HEK293 (cell line): Measurements from ENCODE around the gene ARHGAP23.

ENCODE experiments used
- CTCF ChIA-PET: fragments of 350-600 bp; formaldehyde crosslinking; extraction: SDS; loops from one replicate; lab custom pipeline; 2021; ENCODE audit warnings: antibody characterized with exemption; lab: Yijun Ruan, JAX
- POLR2A ChIA-PET: fragments of 300-600 bp; formaldehyde crosslinking; extraction: SDS; loops from one replicate; lab custom pipeline; 2020; ENCODE audit warnings: antibody characterized with exemption, inconsistent platforms; lab: Yijun Ruan, JAX
- H3K27ac ChIP-seq: fragments of 200-500 bp; sonication (Bioruptor generic); 2 replicates; pipeline ENCODE4 v1.5.1; 2014; ENCODE audit warnings: low read depth, low read length, control low read depth, inconsistent platforms; ENCODE audit errors: extremely low read depth
- H3K36me3 ChIP-seq, 2 experiments: fragments of 200-500 bp in 1 of 2; sonication (Bioruptor generic) in 1 of 2; 1 replicate in 1 of 2; 2 replicates in 1 of 2; pipeline ENCODE4 v1.5.1; 2014 to 2017; ENCODE audit warnings: inconsistent platforms in 2 of 2, low read length in 2 of 2; ENCODE audit not compliant: control insufficient read depth in 2 of 2, insufficient read depth in 1 of 2
- H3K4me1 ChIP-seq: fragments of 200-500 bp; sonication (Bioruptor generic); 2 replicates; pipeline ENCODE4 v1.5.1; 2014; ENCODE audit warnings: mild to moderate bottlenecking, low read length, inconsistent platforms; ENCODE audit not compliant: control insufficient read depth, insufficient read depth
- H3K4me3 ChIP-seq: 2 replicates; pipeline ENCODE4 v1.5.1; 2011; ENCODE audit warnings: low read depth, mild to moderate bottlenecking, control low read depth, low read length, moderate library complexity
- H3K9me3 ChIP-seq: fragments of 200-500 bp; sonication (Bioruptor generic); 2 replicates; pipeline ENCODE4 v1.5.1; 2014; ENCODE audit warnings: low read depth, low read length, inconsistent platforms; ENCODE audit not compliant: control insufficient read depth, insufficient read depth
- BCL11A ChIP-seq: fragments of 450-650 bp; formaldehyde crosslinking; IDR thresholded peaks from 2 replicates; pipeline ENCODE4 v1.5.1; 2016; ENCODE audit warnings: low read depth, missing biosample characterization, missing genetic modification characterization
- BCL11B ChIP-seq: fragments of 450-650 bp; formaldehyde crosslinking; IDR thresholded peaks from 2 replicates; pipeline ENCODE4 v1.5.1; 2016; ENCODE audit warnings: low read depth, missing biosample characterization, missing genetic modification characterization
- FEZF1 ChIP-seq: fragments of 450-650 bp; formaldehyde crosslinking; IDR thresholded peaks from 2 replicates; pipeline ENCODE4 v1.5.1; 2016; ENCODE audit warnings: missing biosample characterization, missing genetic modification characterization
- GFI1B ChIP-seq: fragments of 450-650 bp; formaldehyde crosslinking; IDR thresholded peaks from 2 replicates; pipeline ENCODE4 v1.5.1; 2016; ENCODE audit warnings: missing biosample characterization, missing genetic modification characterization
- GLIS1 ChIP-seq: fragments of 450-650 bp; formaldehyde crosslinking; IDR thresholded peaks from 2 replicates; pipeline ENCODE4 v1.5.1; 2016; ENCODE audit warnings: missing biosample characterization, missing genetic modification characterization
- PATZ1 ChIP-seq: fragments of 450-650 bp; formaldehyde crosslinking; IDR thresholded peaks from 2 replicates; pipeline ENCODE4 v1.5.1; 2016; ENCODE audit warnings: missing biosample characterization, missing genetic modification characterization
- TRIM28 ChIP-seq: IDR thresholded peaks from 2 replicates; pipeline ENCODE4 v1.6.1; 2011; ENCODE audit warnings: low read length, control low read depth, borderline replicate concordance
- YY1 ChIP-seq: fragments of 450-650 bp; formaldehyde crosslinking; IDR thresholded peaks from 2 replicates; pipeline ENCODE4 v1.5.1; 2018; ENCODE audit warnings: missing biosample characterization, missing genetic modification characterization
- ZFHX2 ChIP-seq: fragments of 450-650 bp; formaldehyde crosslinking; conservative IDR thresholded peaks from 2 replicates; pipeline ENCODE4 v1.5.1; 2016; ENCODE audit warnings: missing biosample characterization, missing genetic modification characterization
- ZNF266 ChIP-seq: fragments of 450-650 bp; formaldehyde crosslinking; IDR thresholded peaks from 2 replicates; pipeline ENCODE4 v1.5.1; 2016; ENCODE audit warnings: missing biosample characterization, missing genetic modification characterization, low read depth
- ZNF350 ChIP-seq: fragments of 450-650 bp; formaldehyde crosslinking; IDR thresholded peaks from 2 replicates; pipeline ENCODE4 v1.5.0; 2017; ENCODE audit warnings: missing biosample characterization, mild to moderate bottlenecking, missing genetic modification characterization
- ZNF670 ChIP-seq: fragments of 450-650 bp; formaldehyde crosslinking; IDR thresholded peaks from 2 replicates; pipeline ENCODE4 v1.5.1; 2016; ENCODE audit warnings: missing biosample characterization, missing genetic modification characterization, low read depth
- ZNF704 ChIP-seq: fragments of 450-650 bp; formaldehyde crosslinking; IDR thresholded peaks from 2 replicates; pipeline ENCODE4 v1.5.1; 2016; ENCODE audit warnings: missing biosample characterization, missing genetic modification characterization
- ZNF837 ChIP-seq: fragments of 450-650 bp; formaldehyde crosslinking; IDR thresholded peaks from 2 replicates; pipeline ENCODE4 v1.5.1; 2016; ENCODE audit warnings: missing biosample characterization, missing genetic modification characterization
- ZSCAN4 ChIP-seq: fragments of 450-650 bp; formaldehyde crosslinking; IDR thresholded peaks from 2 replicates; pipeline ENCODE4 v1.5.1; 2017; ENCODE audit warnings: missing biosample characterization, missing genetic modification characterization
- TF ChIP-seq, protein P1 (sequence below): fragments of 450-650 bp; formaldehyde crosslinking; IDR thresholded peaks from 2 replicates; pipeline ENCODE4 v1.5.1; 2016; ENCODE audit warnings: missing biosample characterization, missing genetic modification characterization
- TF ChIP-seq, protein P2 (sequence below): fragments of 450-650 bp; formaldehyde crosslinking; IDR thresholded peaks from 2 replicates; pipeline ENCODE4 v1.5.1; 2017; ENCODE audit warnings: missing biosample characterization, missing genetic modification characterization
- TF ChIP-seq, protein P3 (sequence below): fragments of 450-650 bp; formaldehyde crosslinking; IDR thresholded peaks from 2 replicates; pipeline ENCODE4 v1.5.1; 2016; ENCODE audit warnings: missing biosample characterization, missing genetic modification characterization, borderline replicate concordance
- TF ChIP-seq, protein P4 (sequence below): fragments of 450-650 bp; formaldehyde crosslinking; IDR thresholded peaks from 2 replicates; pipeline ENCODE4 v1.5.1; 2016; ENCODE audit warnings: missing biosample characterization, missing genetic modification characterization

The ARHGAP23 gene

GRCh38 chr17:38419508-38419981, 8.7 kb upstream of the ARHGAP23 start (continued):
- peak; percentile 78 for TF ChIP-seq ZSCAN4
- TF ChIP-seq, protein P1, sequence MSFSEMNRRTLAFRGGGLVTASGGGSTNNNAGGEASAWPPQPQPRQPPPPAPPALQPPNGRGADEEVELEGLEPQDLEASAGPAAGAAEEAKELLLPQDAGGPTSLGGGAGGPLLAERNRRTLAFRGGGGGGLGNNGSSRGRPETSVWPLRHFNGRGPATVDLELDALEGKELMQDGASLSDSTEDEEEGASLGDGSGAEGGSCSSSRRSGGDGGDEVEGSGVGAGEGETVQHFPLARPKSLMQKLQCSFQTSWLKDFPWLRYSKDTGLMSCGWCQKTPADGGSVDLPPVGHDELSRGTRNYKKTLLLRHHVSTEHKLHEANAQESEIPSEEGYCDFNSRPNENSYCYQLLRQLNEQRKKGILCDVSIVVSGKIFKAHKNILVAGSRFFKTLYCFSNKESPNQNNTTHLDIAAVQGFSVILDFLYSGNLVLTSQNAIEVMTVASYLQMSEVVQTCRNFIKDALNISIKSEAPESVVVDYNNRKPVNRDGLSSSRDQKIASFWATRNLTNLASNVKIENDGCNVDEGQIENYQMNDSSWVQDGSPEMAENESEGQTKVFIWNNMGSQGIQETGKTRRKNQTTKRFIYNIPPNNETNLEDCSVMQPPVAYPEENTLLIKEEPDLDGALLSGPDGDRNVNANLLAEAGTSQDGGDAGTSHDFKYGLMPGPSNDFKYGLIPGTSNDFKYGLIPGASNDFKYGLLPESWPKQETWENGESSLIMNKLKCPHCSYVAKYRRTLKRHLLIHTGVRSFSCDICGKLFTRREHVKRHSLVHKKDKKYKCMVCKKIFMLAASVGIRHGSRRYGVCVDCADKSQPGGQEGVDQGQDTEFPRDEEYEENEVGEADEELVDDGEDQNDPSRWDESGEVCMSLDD (tag by site-specific recombination): 0 out of 2 replicates have a peak, but pooled peaks have one; percentile 41
- TF ChIP-seq PATZ1 (tag by site-specific recombination): peak; percentile 27; the same call in 1 of the 2 replicates

GRCh38 chr17:38420518-38420917, 7.7 kb upstream of the ARHGAP23 start:
- H3K36me3 ChIP-seq: no peaks in the 10 kb centered on the region
- CTCF ChIA-PET: interaction anchor here (1.0 to 14.8 kb wide), 4 partner anchors 44 to 165 kb away, joined by 3 to 324 read pairs (median 4); partner anchors contain the start of gene SOCS7
- TF ChIP-seq, protein P2, sequence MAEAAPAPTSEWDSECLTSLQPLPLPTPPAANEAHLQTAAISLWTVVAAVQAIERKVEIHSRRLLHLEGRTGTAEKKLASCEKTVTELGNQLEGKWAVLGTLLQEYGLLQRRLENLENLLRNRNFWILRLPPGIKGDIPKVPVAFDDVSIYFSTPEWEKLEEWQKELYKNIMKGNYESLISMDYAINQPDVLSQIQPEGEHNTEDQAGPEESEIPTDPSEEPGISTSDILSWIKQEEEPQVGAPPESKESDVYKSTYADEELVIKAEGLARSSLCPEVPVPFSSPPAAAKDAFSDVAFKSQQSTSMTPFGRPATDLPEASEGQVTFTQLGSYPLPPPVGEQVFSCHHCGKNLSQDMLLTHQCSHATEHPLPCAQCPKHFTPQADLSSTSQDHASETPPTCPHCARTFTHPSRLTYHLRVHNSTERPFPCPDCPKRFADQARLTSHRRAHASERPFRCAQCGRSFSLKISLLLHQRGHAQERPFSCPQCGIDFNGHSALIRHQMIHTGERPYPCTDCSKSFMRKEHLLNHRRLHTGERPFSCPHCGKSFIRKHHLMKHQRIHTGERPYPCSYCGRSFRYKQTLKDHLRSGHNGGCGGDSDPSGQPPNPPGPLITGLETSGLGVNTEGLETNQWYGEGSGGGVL (tag by site-specific recombination): peak; percentile 42; the same call in 1 of the 2 replicates
- TF ChIP-seq BCL11A (no peak), ZFHX2 (tag by site-specific recombination) (no peak), ZNF266 (tag by site-specific recombination) (no peak)
- no peak overlapping the region for H3K27ac ChIP-seq
- no peak overlapping the region for H3K4me3 ChIP-seq
- POLR2A ChIA-PET: interaction anchor here (0.6 to 1.0 kb wide), 2 partner anchors 23 to 945 kb away, joined by 5 to 6 read pairs; no protein-coding TSS in a partner anchor
- peaks cover 4% of the 10 kb centered on the region for H3K4me1 ChIP-seq
- H3K9me3 ChIP-seq: no peaks in the 10 kb centered on the region

- Histone ChIP-seq H3K27ac (no peak overlapping the region), H3K4me1 (no peaks in the 10 kb centered on the region; the same call in 1 of the 2 replicates), H3K4me3 (no peak overlapping the region), H3K9me3 (no peaks in the 10 kb centered on the region), H3K36me3 (no peaks in the 10 kb centered on the region)
- ChIA-PET POLR2A (no interaction called here), CTCF (interaction anchor here (0.6 to 14.8 kb wide), 14 partner anchors 7 to 246 kb away, joined by 3 to 324 read pairs (median 5); partner anchors contain the start of gene SOCS7)
- no peak for TF ChIP-seq ZNF837 (tag by site-specific recombination)
- TF ChIP-seq ZNF350 (tag by site-specific recombination): no peak
- TF ChIP-seq, protein P3, sequence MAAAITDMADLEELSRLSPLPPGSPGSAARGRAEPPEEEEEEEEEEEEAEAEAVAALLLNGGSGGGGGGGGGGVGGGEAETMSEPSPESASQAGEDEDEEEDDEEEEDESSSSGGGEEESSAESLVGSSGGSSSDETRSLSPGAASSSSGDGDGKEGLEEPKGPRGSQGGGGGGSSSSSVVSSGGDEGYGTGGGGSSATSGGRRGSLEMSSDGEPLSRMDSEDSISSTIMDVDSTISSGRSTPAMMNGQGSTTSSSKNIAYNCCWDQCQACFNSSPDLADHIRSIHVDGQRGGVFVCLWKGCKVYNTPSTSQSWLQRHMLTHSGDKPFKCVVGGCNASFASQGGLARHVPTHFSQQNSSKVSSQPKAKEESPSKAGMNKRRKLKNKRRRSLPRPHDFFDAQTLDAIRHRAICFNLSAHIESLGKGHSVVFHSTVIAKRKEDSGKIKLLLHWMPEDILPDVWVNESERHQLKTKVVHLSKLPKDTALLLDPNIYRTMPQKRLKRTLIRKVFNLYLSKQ (tag by site-specific recombination): no peak
- no peak for TF ChIP-seq YY1 (tag by site-specific recombination)
- 0 out of 2 replicates have a peak, but pooled peaks have one; percentile 29 for TF ChIP-seq GLIS1
- no peak for TF ChIP-seq TRIM28
- no peak for TF ChIP-seq ZNF670 (tag by site-specific recombination)
- TF ChIP-seq ZFHX2 (tag by site-specific recombination): no peak
- TF ChIP-seq FEZF1 (tag by site-specific recombination): no peak
- TF ChIP-seq, protein P4, sequence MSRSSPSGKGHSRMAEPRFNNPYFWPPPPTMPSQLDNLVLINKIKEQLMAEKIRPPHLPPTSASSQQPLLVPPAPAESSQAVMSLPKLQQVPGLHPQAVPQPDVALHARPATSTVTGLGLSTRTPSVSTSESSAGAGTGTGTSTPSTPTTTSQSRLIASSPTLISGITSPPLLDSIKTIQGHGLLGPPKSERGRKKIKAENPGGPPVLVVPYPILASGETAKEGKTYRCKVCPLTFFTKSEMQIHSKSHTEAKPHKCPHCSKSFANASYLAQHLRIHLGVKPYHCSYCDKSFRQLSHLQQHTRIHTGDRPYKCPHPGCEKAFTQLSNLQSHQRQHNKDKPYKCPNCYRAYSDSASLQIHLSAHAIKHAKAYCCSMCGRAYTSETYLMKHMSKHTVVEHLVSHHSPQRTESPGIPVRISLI (tag by site-specific recombination): no peak
- no peak for TF ChIP-seq BCL11B (tag by site-specific recombination)
- no peak for TF ChIP-seq ZNF704 (tag by site-specific recombination)
- TF ChIP-seq GFI1B (tag by site-specific recombination): no peak
These were observed 7.0 kb upstream of the ARHGAP23 start for GRCh38 chr17:38421171-38421841.
